Smooth muscle cell of the umbilical artery (primary cell): Measurements from ENCODE around the gene SLC10A2. TPM values are rescaled to one million over a fixed set of nuclear protein-coding genes. Genes with fewer than 3 reads are reported as not detected.

Source experiments
- total RNA-seq: library from RNA; depleted of rRNA; stranded (reverse); fragments of >200 nt; gene quantifications from 2 replicates; pipeline ENCODE4 v1.2.3, GENCODE V29; 2014

SLC10A2 gene, protein sequence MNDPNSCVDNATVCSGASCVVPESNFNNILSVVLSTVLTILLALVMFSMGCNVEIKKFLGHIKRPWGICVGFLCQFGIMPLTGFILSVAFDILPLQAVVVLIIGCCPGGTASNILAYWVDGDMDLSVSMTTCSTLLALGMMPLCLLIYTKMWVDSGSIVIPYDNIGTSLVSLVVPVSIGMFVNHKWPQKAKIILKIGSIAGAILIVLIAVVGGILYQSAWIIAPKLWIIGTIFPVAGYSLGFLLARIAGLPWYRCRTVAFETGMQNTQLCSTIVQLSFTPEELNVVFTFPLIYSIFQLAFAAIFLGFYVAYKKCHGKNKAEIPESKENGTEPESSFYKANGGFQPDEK
- not detected in 2 replicates for total RNA-seq

GRCh38 chr13:103066079-103066780 lies at the start of gene SLC10A2:
TSS of gene SLC10A2 (minus strand) at chr13:103066417. CDS start at chr13:103066249, 168 bp downstream.

Other genes starting within 250 kb of the SLC10A2 start
- 84.1 and 106 TPM in 2 replicates for gene ERCC5, start 220.4 kb downstream of the SLC10A2 start, total RNA-seq